Stimulated activated CD8-positive, alpha-beta memory T cell treated with anti-CD3 and anti-CD28 coated beads, Interleukin-7, amount 100 ng/mL, for 24 hours (primary cell): ENCODE measurements around the gene VSIR.

ENCODE experiments used
- DNase-seq: peaks from one replicate; pipeline ENCODE4 v3.0.0-alpha.2; 2020; ENCODE audit warnings: low read depth

The VSIR gene

DNA sequence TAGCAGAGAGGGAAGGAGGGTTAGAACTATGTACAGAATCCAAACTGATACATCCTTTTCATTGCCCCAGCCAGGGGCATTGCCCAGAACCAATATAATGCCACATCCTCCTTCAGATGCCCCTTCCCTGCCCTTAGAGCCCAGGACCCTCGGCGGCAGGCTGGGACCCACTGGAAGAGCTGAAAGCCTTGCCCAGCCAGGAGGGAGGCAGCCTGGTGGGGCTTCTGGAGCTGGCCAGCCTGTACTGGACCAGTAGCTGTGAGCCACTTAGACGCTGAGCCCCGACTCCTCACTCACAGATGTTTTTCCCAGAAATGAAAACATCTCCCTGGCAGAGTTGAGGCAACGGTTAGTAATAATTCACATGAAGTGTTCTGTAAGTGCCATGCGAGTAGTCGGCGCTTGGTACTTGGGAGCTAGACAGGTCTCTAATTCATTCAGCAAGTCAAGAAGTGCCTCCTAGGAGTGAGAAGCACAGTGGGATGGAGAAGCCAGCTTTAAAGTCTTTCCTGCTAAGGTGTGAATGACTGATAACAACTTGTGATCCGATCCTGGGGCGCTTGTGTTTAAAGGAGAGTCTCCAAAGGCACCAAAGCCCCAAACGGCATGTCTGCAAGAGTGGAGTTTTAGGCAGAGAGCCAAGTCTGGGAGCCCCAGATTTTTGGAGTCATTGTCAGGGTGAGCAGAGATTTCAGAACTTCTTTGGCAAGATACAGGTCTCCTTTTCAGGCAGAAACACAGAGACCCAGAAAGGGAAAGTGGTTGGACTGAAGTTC lies 9.8 kb downstream of the VSIR start:
- no peak for DNase-seq

DNA sequence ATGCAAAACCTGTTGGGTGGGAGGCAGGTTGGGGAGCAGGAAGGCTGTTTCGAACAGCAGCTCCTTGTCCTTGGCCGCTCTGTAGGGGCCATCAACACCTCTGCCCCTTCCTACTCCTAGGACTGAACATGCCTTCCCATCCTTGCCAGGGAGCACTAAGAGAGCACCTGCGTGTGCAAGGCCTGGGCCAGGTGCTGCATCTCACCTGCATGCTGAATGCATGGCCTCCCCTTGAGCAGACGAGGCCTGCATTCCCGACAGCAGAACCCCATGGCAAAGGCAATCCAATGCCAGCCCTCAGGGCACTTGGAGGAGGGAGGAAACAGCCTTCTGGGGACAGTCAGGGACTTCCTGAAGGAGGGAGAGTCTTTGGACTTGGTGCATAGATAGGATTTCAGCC lies 11.0 kb downstream of the VSIR start:
- DNase-seq: no peak

DNA sequence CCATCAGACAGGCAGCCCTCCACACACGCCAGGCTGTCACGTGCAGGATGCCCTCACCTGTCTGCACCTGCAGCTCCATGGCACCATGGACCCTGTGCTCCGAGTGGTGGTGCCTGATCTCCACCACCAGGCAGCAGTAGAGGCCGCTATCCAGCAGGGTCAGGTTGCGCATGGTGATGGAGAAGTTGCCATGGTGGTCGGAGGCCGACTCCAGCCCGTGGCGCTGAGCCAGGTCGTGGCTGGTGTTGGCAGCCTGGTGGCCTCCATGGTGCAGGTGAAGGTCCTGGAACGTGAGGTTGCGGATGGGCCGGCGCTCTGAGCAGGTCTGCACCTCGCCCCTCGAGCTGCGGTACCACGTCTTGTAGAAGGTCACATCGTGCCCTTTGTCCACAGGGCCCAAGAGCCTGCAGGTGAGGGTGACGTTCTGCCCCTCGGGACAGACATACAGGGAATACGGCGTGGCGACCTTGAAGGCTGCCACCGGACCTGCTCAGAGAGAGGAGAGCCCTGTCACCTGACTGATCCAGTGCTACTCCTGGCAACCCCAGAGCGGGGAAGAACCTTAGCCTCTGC lies 11.7 kb downstream of the VSIR start:
- no peak for DNase-seq

DNA sequence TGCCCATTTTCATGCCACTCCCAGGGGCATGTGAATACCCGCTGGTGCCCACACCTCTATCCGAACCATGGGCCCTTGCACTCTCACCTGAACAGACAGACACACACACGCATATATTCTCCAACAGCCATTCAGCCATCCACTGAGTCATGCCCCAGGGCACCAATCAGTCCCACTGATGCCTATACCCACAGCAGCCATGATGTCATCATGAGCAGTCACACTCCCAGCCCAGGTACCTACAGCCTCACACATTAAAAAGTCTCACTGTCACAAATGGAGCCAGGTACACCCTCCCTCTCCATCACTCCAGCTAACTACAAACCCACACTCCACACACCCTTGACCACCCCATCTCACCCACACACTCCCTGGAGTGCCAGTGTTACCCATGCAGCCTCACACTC lies 12.2 kb downstream of the VSIR start:
- DNase-seq: no peak

DNA sequence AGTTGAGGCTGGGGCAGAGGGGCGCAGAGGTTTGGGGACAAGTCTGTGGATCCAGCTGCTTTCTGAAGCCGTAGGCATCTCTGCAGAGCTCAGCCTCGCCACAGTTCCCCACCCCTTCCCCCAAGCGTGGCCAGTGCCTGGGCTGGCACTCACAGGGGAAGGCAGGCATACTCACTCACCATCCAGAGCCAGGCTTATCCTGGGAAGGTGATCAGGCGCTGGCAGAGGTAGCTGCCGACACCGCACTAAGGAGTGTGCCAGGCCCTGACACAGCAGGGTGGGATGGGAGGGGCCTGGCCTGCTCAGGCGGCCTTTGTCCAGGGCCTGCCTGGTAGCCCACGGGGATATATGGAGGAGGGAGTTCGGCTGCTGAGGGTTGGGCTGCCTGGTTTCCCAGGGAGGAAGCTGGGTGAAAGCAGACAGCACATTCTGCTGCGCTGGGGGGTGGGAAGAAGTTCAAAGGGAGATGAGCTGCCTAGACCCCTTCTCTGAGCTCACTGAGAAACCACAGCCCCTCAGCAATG lies 15.9 kb downstream of the VSIR start:
- DNase-seq: no peak

DNA sequence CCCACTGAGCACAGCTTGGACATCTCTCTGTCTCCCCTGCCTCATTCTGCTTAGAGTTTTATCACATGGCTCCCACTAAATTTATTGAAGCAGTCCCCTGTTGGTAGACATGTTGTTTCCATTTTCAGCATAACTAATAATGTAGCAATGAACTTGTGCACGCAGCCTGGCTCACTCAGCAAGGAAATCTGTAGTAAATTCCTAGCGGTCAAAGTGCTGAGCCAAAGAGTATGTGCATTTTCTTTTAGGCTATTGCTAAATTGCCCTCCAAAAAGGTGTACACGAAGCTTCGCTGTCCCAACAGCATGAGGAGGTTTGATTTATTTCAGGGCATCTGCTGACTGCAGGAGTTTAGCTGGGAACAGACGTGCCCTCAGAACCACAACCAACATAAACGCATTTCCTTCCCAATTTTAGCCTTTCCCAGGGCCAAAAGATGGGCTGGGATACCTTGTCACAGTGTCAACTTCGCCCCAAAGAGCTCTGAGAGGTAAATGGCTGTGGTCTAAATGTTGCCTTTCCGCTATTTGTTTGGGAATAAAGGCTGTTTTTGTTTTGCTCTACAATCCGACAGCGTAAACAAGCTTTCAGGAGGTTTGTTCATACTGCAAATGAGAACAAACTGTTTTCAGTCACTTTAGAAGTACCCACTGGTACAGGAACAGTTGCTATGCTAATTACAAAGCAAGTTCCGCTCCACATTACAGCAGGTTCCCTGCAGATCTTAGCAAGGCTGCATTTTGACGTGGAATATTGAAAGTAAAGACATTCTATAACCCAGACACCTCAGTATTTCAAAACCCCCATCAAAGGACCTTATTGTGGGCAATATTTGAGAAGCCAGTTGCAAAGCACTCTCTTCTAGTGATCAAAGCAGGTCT lies 16.8 kb downstream of the VSIR start:
- no peak for DNase-seq

DNA sequence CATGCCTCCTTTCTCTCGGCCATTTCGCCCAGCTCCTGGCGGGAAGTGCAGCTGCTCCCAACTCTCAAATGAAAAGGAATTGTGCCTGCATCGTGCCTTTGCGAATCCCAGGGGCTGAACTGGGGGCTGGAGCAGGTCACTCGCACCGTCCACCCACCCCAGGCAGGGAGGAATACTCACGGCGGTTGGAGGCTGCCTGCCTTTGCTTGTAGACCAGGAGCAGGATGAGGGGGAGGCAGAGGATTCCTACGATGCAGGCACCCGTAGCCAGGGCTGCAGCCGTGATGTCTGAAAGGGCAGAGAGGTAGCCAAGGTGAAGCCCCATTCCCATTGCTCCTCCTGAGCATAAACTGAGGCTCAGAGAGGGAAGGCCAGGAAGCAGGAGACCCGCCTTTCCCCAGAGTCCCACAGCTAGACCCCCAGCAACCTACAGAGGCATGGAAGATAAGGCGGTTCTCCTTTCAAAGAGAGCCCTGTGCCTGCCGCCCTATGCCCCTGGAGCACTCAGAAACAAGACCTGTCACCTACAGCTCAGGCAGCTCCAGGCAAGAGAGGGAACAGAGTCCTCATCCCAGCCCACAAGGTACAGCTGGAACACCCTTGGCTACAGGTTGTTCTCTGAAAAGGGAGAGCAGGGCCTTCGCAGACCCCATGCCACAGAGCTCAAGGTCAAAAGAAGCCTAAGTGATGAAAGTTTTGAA lies 18.0 kb downstream of the VSIR start:
- no peak for DNase-seq

DNA sequence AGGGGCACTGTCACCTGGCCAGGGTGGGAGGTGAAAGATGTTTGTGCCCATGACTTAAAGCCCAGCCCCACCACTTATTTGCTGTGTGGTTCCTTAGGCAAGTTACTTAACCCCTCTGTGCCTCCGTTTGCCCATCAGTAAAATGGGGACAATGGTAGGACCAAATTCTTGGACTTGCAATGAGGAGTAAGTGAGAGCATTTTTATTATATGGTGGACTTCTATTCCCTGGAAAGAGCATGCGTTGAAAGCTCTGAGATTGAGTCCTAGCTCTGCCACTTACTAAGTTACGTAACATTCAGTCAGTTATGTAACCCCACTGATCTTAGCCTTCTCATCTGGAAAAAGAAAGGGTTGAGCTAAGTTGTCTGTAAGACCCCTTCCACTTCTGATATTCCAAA lies 18.8 kb downstream of the VSIR start:
- DNase-seq: no peak

DNA sequence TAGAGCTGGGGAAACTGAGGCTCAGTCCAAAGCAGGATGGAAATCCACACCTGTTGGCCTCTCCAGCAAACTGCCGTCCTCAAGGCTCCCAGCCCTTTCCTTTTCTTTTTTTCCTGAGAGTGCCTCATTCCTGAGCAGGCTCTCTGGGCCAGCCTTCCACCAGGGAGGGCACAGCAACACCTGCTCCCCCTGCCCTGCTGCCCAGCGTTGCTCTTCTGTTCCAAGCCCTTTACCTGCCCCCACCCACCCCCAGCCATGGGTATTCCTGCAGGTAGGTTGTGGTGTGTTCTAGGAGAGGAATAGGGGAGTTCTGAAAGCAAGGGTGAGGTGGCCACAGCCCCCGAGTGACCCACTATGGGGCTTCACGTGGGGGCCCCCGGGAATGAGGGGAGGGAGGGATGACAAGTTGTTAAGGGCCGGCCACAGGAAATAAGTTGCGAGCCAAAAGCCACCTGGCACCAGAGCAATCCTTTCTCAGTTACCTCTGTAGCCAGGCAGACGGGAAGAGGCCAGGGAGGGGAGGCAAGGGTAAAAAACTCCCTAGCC lies 19.3 kb downstream of the VSIR start:
- DNase-seq: no peak

DNA sequence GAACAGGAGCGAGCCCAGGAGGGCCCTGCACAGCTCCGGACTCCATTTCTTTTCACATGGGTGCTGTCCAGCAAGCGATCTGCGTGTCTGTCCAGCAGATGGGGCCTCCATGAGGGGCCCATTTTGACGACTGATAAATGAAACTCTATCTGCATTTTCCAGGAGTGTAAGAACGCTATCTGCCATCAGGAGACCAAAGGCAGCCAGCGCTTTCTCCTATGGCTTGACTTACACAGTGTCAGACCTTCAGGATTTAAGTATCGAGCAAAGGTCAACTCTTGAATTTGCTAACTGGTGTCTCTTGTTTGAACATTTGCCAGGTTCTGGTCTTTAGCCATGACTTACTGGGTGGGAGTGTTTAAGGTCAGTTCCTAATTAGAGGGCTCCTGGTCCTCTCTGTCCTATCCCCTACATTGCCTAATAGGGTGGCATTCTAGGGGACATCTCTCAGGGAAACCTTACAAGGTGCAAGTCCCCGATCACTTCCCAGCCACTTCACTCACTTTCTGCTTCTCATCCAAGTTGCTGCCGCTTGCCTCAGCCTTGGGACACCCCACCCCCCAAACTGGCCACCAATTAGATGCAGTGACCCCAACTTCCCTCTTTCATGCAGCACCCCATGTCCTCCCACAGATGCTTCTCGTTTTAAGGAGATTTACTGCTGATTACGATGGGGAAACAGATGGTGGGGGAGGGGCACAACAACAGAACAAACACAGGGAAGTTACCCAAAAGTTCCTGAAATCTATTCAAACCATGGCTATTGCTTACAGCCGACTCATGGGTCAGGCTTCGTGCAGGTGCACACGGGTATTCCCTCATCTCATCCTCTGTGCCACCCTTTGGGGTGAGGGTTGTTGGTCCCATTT lies 20.0 kb downstream of the VSIR start:
- DNase-seq: no peak

DNA sequence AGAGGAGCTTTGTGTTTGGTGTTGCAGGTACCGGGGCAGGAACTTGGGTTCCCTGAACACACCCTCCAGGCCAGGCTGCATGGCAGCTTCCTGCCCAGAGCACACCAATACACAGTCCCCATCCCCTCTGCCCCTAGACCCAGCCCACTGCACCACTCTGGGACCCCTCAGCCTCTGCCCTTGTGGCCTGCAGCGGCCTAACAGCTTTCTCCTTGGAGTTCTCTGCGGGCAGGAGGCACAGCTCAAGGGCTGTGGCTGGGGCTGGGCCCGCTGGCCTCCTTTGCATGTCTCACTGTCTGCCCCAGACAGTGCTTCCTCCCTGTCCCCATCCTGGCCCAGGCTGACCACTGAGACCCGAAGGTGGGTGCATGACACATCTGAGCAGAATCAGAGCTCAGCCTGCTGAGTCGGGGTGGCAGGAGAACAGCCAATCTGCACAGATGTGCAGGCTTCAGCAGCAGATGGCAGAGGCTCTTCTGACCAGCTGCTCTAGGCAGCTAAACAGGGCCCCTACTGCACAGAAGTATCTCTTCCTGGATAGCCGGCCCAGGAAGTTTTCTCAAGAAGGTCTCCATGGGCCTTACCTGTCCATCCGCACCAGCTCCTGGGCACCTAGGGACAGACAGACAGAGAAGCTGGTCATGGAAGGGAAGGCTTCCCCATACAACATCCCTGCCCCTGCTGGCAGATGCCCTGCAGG lies 20.8 kb downstream of the VSIR start:
- DNase-seq: no peak

DNA sequence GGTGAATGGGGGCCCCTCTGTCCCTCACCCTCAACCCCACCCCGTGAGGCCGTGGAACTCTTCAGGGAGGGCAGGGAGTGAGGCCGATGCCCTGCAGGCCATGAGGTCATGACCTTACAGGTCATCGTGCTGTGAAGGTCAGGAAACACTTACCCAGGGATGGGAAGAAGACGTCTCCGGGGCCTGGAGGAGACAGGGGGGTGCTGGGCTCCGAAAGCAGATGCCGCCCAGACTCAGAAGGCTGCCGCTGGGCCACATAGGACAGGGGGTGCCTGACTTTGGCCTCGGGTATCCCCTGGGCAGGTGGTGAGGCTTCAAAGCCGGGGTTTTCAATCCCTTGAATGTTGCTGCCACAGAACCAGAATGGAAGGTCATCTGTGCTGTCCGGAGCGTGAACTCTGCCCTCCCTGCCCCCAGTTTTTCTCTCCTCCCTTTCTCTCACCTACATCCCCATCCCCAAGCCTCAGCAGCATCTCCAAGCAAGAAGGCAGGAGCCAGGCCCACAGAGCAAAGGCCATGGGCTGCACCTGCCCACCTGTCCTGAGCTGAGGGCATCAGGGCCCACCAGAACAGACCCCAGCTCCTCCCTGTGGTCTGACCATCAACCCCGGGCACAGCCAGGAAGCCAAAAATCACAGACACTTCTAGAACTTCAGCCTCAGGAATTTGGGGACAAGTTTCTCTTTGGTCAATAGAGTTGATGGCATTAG lies 21.6 kb downstream of the VSIR start:
- DNase-seq: no peak

DNA sequence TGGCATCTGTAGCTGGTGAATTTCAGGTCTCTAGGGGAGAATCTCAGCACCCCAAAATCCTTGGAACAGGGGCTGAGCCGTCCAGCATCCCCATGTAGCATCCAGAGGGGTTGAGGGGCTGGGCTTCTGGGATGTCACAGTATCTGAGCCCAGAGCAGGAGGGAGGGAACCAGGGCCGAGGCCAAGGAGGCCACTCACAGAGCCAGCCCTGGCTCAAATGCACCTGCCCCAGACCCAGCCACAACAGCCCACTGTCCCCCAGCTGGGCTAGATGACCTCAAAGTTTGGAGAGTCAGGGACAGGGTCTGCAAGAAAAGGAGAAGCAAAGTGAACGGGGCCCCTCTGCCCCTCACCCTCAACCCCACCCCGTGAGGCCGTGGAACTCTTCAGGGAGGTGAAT lies 22.3 kb downstream of the VSIR start:
- no peak for DNase-seq

DNA sequence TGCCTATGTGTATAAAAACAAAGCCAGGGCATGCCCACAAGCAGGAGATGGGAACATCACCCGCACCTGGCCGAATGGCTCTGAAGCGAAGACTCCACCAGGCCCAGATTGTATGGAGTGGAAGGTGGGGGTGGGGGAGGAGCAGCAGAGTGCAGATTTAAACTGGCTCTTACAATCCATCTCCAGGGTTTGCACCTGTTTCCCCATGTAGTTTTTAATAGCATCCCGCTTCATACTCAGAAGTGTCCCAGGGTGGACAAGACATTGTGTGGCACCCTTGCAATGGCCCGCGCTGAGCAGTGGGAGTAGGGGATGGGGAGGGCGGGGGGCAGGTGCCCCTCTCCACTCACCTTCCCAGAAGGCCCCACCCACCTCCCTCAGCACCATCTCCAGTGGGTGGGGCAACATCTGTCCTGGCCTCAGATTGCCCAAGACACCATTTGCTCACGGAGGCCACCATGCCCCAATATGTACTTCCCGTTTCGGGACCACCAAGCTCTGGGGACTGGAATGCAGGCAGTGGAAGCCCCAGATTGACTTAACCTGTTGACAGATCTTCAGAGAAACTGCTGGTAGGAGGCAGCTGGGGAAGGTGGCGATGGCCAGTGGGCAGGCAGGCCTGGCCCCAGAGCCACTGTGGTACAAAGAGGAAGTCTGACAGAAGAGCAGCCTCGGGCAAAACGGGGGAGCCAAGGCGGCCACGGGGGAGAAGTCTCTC lies 23.0 kb downstream of the VSIR start:
- DNase-seq: no peak

DNA sequence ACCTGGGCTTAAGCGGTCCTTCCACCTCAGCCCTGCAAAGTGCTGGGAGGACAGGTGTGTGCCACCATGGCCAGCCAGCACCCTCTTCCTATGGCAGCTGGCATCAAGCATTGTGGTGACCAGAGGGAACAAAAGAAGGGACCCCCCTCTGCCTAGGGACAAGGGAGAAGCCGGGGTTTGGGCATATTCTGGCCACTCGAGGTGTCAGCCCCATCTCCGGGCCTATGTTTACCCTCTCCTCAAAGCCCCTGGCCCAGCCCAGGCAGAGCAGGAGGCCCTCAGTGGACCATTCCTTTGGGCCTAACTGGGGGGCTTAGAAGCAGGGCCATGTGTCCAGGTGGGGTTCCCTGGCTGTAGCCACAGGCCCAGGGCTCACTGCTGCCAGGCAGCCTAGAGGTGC lies 23.9 kb downstream of the VSIR start:
- DNase-seq: no peak

DNA sequence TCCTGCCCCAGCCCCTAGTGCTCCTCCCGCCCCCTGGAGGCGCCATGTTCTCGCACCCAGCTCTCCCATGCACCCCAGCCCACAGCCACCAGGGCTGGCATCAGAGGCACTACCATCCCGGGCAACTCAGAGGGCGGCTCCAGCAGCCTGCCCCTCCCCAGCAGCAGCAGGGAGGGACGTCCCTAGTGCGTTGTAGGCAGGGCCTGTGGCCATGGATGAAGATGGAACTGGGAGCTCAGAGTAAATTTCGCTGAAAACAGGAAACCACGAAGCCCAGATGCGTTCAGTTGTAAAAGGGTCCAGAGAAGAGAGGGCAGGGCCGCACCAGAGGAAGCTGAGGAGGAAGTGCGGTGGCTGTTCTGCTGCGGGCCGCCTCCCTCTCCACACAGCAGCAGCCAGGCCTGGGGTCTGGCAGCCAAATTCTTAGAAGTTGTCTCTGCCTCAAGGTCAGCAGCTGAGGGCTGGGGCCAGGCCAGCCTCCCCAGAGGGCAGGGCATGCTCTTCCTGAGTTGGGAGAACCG lies 24.6 kb downstream of the VSIR start:
- DNase-seq: no peak

DNA sequence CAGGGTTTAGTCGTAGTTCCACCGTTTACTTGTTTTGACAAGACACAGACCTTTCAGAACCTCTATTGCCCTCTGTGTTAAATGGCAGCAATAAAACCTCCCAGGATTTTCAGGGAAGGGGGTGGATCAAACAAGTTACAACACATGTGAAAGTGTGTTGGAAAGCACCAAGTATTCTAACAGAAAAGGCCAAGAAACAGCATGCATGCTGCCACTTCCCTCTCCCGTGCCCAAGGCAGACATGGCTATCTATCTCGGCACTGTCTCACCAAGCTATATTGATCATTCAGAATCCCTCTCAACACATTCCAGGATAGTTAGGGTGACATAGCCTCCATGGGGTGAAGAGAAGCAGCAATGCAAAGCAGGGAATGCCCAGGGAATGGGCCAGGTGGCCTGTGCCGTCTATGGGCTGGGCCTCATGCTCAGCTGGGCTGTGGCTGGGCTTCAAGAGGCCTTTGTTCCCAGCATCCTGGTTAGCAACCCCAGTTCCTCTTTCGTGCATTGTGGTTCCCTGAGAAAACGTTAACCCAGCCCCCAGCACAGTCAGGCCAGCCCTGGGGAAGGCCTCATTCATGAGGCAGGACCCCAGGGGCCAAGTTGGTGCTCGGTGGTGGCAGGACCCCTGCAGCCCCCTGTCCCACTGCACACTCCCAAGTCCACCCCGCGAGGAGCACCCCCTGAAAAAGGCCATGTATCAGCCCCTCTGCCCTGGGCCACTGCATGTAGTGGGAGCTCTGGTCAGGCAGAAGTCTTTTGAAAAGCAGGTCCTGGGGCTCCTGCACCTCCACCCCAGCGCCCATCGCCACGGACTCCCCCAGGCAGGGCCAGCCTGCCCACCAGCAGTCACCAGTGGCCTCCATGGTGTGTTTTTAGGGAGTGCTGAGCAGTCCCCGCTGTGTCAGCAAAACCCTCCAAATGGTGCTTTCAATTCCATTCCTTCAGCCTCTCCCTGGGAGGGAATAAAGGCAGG lies 25.5 kb downstream of the VSIR start:
- no peak for DNase-seq
